ENCODE measurements around the gene TLE5.

DNA sequence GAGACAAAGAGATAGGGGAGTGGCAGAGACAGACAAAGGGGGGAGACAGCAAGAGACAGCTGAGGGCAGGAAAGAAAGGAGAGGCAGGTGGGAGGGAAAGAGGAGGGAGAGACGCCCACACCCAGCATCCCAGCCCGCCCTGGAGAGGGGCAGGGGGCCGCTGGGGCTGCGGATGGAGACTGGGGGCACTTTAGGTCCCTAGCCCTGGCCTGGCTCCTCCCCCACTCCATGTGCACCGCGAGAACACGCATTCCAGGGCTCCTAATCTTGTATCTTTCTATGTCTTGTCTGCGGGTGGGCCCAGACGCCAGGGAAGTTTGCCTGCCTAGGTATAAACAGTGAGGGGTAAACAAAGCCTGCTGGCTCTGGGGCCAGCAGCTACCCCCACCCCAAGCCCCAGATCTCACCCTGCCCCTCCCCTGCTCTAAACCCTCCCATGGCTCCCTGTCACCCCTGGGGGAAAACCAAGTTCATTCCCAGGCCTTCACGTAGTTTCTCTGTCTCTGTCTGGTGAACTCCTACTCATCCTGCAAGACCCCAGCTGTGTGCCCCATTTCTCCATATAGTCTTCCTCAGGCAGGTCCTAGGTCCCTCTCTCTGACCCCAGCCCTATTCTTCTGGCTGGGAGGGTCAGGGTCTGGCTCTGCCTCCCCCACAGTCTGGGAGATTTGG, 5.7 kb downstream of the TLE5 start:
- TF ChIP-seq E2F6 (IDR thresholded peaks at IDR 0.05; ENCODE audit: borderline replicate concordance, low read depth) = no peak
- peak; percentile 40; the same call in 1 of the 2 replicates for TF ChIP-seq MAZ (IDR thresholded peaks at IDR 0.05; ENCODE audit: borderline replicate concordance, low read depth, low read length)
- no peak for TF ChIP-seq HDAC2 (IDR thresholded peaks at IDR 0.05)
- TF ChIP-seq, protein P1, sequence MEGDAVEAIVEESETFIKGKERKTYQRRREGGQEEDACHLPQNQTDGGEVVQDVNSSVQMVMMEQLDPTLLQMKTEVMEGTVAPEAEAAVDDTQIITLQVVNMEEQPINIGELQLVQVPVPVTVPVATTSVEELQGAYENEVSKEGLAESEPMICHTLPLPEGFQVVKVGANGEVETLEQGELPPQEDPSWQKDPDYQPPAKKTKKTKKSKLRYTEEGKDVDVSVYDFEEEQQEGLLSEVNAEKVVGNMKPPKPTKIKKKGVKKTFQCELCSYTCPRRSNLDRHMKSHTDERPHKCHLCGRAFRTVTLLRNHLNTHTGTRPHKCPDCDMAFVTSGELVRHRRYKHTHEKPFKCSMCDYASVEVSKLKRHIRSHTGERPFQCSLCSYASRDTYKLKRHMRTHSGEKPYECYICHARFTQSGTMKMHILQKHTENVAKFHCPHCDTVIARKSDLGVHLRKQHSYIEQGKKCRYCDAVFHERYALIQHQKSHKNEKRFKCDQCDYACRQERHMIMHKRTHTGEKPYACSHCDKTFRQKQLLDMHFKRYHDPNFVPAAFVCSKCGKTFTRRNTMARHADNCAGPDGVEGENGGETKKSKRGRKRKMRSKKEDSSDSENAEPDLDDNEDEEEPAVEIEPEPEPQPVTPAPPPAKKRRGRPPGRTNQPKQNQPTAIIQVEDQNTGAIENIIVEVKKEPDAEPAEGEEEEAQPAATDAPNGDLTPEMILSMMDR (IDR thresholded peaks at IDR 0.05) = no peak
- TF ChIP-seq CHD2 (IDR thresholded peaks at IDR 0.05; ENCODE audit: low read length, partially characterized antibody) = no peak
- TF ChIP-seq POLR2A (IDR thresholded peaks at IDR 0.05; ENCODE audit: low read length) = no peak
- TF ChIP-seq SMC3 (IDR thresholded peaks at IDR 0.05) = no peak
- TF ChIP-seq, protein P2, sequence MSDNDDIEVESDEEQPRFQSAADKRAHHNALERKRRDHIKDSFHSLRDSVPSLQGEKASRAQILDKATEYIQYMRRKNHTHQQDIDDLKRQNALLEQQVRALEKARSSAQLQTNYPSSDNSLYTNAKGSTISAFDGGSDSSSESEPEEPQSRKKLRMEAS (IDR thresholded peaks at IDR 0.05) = no peak
- no peak for TF ChIP-seq JUNB (IDR thresholded peaks at IDR 0.05)
- TF ChIP-seq RAD21 (conservative IDR thresholded peaks at IDR 0.05 in 1 of 2, IDR thresholded peaks at IDR 0.05 in 1 of 2) = no peak
- TF ChIP-seq SREBF2 (IDR thresholded peaks at IDR 0.05) = no peak
- TF ChIP-seq CEBPB (IDR thresholded peaks at IDR 0.05) = no peak
- TF ChIP-seq MYC (IDR thresholded peaks at IDR 0.05; ENCODE audit: borderline replicate concordance, low read length) = no peak
- TF ChIP-seq KDM1A (IDR thresholded peaks at IDR 0.05; ENCODE audit: low read depth) = no peak
